GM19452 (cell line): ENCODE measurements around the gene OR2H2.

Source experiments
- ATAC-seq: cut with Tn5 transposase; IDR thresholded peaks from one replicate; pipeline ENCODE4 v1.9.1; 2021; ENCODE audit not compliant: unreplicated experiment

The OR2H2 gene

DNA sequence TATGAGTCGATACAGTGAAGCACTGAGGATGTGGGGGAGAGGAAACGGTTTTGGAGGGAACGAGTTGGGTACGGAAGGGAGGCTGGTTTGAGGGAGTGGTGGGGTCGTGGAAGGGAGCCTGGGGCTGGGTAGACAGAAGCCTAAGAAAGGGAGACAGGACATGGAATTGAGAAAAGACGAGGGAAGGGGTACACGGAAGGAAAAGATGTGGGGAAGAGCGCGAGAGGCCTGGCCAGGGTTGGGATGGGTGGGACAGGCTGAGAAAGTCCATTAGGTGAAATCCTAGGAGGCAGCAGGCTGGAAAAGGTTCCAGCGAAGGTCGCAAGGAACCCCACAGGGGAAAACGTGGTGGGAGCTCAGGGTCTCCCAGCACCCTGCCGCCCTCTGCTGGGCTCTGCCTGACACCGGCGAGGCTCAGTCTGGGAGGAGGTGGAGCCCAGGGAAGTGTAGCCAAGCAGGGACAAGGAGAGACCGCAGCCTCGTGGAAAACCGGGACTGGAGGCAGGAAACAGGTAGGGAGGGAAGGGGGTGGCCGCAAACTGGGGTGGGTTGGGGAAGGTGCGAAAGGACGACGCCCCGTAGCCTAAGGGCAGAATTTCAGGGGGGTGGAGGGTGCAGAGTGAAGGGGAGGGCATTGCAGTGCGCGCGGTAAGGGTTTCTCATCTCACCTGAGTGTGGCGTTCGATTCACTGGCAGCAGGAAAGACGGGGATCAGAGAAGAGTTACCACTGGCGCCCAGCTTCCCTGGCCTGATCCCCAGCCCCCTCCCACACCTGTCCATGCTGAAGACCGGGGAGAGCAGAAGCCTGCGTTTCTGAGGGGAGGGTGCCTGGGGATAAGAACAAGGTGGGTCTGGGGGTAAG lies 43.7 kb downstream of the OR2H2 start:
- ATAC-seq = no peak

DNA sequence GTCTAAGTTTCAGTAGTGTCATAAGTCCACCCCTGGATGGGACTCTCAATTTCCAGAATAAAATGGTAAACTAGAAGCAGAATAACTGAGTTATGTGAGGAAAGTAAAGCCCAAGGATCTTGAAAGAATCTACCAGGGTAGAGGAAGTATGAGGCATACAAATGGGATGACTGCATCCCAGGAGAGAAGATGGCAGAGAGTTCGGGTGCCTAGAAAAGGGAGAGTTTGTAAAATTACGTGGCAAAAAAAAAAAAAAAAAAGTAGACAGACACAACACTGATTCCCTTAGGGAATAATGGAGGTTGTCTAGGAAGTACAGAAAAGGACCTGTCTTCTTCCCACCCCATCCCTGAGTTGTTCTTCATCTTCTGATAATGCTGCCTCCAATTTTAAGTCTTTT lies 44.6 kb downstream of the OR2H2 start:
- no peak for ATAC-seq

DNA sequence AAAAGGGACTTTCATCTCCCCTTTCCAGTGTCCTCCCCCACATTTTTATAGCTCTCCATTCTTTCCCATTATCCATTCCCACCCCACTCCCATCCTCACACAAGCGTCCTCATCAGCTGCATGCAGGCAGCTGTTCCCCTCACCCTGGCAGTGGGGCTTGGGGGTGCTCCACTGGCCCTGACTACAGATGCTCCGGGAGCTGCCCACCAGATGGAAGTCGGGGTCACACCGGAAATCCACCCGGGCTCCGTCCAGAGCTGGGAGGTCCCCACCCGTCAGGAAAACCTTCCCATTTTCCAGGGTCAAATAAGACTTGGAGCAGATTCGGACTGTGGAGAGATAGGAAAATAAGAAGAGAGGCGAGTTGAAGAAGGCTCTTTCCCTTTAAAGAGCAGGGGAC lies 45.4 kb downstream of the OR2H2 start:
- ATAC-seq = no peak

DNA sequence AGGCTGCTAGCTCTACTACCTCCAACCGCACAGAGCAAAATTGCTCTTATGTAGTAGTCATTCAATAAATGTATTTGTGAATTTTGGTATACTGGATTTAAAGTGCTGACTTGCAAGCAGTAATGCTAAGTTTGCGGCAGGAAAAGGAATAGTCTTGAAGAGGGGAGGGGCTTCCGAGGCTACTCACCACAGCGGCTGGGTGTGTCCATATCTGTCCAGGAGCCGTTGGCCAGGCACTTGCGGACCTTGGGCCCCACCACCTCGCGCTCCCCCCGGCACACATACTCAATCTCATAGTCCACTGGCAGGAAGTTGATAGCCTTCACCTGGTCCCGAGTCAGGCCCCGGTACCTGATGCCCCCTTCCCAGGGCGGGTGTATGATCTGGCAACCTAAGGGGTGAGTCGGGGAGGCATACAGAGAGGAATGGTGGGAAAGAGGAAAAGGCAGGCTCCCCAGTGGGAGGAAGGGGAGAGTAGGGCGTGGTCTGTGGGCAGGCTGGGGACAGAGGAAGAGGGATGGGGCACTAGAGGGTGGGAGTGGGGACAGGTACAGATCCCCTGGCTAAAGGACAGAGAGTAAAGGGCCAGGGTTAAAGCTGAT lies 46.4 kb downstream of the OR2H2 start:
- ATAC-seq = no peak

DNA sequence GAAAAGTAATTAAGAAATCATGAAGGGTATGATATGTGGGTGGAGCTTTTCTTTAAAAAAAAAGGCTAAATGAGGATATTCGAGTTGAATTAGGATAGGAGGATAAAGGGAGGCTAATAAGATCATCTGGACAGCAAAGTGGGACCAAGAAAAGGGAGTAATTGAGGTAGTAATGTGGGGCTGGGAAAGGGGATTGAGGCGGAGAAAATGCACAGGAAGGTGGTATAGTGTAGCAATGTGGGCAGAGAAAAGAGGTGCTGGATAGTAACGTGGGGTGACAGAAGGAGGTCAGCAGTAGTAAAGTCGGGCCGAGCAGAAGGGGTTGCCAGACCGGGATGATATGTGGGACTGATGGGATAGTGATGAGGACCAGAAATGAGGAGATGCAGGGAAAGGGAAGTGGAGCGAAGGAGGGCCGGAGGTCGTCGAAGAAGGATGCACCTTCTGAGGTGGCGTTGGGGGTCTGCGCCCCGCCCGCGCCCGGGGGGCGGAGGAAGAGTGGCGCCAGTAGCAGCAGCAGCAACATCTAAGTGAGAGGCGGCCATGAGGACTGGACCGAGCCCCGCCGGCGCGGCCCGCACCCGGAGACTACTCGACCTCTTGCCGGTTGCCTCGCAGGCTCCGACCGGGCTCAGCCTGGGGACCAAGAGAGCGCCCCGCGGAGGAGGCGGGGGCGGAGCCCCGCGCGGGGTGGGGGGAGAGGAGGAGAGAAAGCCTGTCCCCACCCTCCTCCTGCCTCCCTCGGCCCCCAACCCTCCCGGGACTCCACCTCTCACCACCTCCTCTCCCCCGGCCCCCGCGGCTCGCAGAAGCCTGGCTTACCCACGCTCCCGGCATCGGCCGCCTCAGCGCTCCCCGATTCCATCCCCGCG lies 47.2 kb downstream of the OR2H2 start:
- no peak for ATAC-seq

DNA sequence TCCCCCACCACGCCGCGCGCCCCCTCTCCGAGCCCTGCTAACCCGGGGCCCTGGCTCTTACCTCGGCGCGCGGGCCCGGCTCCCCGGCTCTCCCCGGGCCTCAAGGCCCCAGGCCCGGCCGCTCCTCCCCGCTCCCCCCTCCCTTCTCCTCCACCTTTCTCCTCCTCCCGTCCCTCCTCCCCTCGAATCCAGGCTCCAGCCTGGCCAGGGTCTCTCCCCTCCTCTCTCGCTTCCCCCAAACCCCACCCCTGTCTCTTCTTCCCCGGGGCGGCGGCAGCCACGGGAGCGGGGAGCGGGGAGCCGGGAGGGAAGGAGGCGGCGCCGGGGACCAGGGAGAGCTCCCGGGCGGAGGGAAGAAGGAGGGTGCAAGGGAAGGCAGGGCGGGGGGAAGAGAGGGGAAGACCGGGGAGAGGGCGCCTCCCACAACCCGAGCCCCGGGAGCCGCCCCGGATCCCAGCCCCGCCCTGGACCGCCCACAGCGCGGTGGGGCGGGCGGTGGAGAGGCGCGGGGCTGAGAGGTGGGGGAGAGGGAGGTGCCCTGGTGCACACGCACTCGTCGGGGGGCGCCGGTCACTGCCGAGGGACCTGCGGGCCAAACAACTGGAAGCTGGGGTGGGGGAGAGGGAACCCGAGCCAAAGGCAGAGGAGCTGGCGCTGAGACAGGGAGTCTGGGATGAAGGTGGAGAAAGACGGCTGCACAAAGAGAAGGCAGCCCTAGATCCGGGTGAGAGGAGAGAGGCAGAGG lies 48.0 kb downstream of the OR2H2 start, which contains the start of gene GABBR1:
Gene GABBR1 (minus strand): TSS at position 395 of the 745 bp plus-strand sequence. CDS start 798 bp downstream, outside the sequence.
- no peak for ATAC-seq

DNA sequence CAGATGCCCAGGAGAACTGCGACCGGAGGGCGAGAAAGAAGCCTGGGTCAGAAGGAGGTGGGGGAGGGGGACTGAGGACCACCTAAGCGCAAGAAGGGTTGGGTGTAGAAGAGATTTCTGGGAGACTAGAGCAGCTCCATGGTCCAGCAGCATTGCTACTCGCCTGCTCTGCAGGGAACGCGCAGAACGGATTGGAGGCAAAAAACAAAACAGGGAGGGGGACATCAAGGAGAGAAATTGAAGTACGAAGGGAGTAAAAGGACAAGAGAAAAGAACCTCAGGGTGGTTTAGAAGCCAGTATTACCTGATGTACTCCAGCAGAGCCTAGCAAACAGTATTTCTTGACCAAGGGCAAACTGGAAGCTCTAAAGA lies 48.6 kb downstream of the OR2H2 start:
- ATAC-seq = no peak

DNA sequence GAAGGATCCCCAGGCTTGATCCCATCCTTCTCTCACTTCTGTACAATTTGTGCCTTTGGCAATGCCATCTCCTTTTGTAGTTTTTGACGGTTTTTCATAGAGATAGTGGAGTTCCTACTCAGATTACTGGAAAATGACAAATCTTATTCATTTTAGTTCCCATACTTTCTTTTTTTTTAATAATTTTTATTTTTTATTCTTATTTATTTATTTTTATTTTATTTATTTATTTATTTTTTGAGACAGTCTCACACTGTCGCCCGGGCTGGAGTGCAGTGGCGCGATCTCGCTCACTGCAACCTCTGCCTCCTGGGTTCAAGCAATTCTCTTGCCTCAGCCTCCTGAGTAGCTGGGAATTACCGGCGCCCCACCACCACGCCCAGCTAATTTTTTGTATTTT lies 52.3 kb downstream of the OR2H2 start:
- no peak for ATAC-seq
